AML-193 (cell line): ENCODE results near the gene WWOX.

Experiments used
- DNase-seq, 2 experiments: peaks; one replicate each; lab custom pipeline; 2025; lab: John Stamatoyannopoulos, UW

Gene WWOX

GRCh38 chr16:78530283-78530682 lies 430.8 kb downstream of the WWOX start:
- DNase-seq: no peak

- DNase-seq: no peak
These were observed 435.6 kb downstream of the WWOX start for GRCh38 chr16:78535098-78535497.

- no peak for DNase-seq
These were observed 438.1 kb downstream of the WWOX start for GRCh38 chr16:78537511-78537910.

DNA sequence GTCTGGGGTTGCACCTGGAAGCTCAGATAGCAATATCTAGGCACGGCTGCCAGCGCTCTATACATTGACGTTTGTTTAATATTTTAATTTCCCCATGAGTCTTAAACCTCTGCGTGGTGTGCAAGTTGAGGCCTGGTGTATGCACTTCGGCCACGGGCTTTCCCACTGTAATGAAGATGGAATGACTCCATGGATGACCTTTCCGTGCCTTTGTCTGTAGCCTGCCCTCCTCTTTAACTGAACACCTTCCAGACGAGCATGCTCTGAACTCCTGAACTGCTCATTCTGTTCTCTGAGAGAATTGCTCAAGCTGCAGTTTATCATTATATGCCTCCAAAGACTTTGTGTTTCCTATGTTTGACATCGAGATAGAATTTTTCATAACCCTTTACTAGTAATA lies 438.8 kb downstream of the WWOX start:
- no peak for DNase-seq

DNA sequence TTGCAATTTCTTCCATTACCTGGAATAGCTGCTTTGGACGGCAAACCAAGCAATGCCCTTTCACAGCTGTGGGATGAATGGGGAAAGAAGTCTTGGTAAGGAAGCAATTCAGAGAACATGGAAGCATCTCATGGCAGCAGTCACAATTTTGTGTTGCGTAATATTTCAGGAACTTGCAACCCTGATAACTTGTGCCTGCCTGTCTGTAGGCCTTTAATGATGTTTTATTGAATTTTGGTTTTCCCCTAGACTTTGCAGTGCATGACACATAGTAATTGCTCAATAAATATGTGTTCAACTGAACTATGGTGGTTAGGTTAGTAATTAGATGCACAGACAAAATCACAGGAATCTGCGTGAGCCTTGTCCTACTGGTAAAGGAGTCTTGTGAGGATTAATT lies 439.5 kb downstream of the WWOX start:
- DNase-seq: peak; percentile 8 to 21

DNA sequence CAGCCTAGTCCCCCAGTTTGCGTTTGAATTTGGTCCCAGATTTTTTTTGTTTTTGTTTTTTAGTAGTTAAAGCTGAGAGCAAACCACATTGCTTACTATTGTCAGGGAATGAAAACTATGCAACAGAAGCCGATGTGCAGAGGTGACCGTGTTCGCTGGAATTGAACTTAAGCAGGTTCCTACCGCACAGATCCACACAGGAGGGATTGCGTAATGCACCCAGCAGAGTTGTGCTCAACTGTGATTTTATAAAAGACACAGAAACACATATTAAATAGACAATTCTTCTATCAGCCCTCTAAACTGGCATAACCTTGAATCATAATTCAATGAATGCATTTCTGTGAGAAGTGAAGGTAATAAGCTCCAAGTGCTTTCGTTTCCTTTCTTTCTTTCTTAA lies 443.0 kb downstream of the WWOX start:
- no peak for DNase-seq

- no peak for DNase-seq
These were observed 443.6 kb downstream of the WWOX start for GRCh38 chr16:78543023-78543422.

GRCh38 chr16:78549366-78549765 lies 449.9 kb downstream of the WWOX start:
- DNase-seq: no peak

DNA sequence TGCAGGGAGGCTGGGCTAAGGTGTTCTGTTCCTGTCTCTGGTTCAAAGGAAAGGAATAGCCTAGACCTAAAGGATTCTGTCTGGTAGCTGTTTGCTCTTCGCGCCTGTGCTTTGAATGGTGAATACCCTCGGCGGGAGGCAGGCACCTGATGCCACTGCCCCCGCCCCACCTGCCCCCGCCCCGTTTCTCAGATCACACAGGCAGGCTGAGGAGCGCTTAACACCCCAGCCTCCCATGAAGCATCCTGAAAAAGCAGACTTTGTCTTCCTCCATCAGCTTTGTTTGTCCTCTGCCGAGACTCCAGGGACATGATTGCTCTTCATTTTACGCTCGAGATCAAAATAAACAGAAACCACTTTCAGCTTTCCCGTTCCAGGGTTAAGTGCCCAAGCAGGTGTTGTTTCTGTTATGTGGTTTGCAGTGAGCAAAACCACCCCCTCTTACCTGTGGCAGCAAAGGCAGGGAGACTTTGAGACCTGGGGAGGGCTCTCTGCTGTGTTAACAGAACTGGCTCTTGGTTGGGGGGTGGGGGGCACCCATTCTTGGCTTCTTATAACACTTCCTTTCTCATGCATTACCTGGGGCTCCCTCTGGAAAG lies 452.1 kb downstream of the WWOX start:
- DNase-seq: no peak

GRCh38 chr16:78552106-78552675 lies 452.7 kb downstream of the WWOX start:
- DNase-seq: no peak

DNA sequence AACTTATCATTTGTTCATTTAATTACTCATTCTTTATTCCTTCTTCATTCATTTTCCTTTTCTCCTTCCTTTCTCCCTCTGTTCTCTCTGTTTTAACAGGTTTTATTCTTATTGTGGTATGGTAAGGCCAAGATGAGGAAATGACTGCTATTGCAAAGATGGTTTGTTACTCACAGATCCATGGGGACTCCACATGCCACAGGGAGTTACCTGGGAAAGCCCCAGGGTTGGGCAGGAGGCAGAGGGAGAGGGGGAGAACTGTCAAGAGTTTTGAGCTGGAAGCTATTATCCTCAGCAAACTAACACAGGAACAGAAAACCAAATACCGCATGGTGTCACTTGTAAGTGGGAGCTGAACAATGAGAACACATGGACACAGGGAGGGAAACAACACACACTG lies 453.3 kb downstream of the WWOX start:
- no peak for DNase-seq

DNA sequence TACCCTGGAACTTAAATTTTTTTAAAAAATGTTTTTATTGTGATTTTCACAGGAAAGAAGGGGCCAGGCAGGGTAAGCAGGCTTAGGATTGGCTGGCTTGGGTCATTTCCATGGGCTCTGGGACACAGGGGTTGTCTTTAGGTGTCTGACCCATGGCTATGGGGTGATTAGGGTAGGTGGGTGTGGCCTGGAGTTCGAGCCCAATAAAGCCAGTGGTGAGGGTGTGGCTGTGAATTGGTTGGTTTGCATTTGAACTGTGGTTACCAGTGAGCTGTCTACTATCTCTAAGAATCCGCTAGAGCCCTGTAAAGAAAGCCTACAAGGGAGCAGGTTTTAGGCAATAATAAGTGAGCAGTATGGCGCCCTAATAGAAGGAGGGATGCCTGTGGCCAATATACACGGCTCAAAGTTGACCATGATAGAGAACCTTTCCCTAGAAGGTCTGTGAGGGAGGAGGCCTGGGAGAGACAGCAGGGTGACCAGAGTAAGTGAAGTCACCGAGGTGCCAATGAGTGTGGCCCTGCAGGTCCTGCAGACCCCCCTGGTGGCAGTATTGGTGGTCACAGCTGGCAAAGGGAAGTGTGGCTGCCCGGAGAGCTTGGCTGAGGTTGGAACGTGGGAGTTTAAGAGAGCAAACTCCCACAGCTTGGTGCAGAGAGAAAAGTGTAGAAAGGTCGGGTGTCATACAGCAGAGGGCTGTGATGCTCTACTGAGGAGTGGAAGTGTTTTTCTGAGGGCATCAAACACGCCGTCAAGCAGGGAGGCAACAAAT lies 454.0 kb downstream of the WWOX start:
- no peak for DNase-seq

DNA sequence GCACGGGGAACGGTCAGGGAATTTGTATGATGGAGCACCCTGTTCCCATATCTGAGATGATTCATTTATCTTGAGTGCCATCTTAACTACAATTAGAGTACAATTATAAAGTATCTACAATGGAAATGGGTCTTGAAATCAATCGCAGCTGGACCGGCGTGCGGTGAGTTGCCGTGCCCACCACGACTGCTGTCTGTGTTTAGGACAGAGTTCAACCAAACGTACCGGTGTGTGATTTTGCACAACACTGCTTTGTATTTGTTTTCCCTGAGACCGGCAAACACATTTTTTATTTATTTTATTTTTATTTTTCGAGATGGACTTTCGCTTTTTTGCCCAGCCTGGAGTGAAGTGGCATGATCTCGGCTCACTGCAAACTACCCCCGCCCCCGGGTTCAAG lies 457.0 kb downstream of the WWOX start:
- no peak for DNase-seq

DNA sequence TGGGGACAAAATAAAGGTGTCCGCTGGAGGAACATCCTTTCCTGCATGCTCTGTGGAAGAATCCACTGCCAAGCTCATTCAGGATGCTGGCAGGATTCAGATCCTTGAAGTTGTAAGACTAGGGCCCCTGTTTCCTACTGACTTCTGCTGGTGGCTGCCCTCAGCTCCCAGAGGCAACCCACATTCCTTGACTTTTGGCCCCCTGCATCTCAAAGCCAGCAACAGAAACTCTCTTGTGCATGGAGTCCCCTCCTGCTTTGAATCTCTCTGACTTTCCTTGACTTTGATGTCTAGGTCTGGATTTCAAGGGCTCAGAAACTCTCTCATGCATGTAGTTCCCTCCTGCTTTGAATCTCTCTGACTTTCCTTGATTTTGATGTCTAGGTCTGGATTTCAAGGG lies 461.5 kb downstream of the WWOX start:
- no peak for DNase-seq

GRCh38 chr16:78562111-78562510 lies 462.7 kb downstream of the WWOX start:
- no peak for DNase-seq

DNA sequence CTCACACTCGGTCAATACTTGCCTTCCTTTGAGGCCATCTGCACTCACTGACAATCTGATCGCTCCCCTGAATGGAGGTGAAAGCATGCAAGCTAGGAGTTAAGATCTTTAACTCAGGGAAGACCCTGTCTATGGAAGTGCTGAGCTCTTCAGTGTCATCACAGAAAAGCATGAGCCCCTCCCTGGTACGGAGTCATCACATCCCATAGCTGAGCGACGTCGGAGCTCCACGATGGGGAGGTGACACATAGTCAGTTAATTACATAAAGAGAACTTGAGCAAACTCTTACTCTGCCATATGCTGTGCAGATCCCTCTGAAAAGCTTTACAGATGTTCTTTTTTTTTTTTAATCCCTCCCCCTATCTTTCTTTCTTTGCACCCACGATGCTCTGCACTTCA lies 463.2 kb downstream of the WWOX start:
- DNase-seq: no peak

DNA sequence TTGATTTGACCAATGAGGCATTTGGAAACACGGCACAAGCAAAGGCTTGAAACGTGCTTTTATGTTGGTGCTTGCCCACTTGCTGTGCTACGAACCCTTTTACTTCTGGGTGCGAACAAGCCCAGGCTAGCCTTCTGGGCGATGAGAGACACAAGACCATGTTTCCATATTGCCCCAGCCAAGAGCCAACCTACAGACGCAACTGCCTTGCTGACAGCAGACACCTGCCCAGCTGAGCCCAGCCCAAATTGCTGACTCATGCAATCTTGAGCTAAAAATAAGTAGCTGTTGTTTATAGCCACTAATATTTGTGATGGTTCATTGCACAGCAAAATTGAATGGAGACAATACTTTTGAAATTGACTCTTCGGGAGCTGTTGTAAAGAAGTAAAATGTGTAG lies 464.5 kb downstream of the WWOX start:
- no peak for DNase-seq

DNA sequence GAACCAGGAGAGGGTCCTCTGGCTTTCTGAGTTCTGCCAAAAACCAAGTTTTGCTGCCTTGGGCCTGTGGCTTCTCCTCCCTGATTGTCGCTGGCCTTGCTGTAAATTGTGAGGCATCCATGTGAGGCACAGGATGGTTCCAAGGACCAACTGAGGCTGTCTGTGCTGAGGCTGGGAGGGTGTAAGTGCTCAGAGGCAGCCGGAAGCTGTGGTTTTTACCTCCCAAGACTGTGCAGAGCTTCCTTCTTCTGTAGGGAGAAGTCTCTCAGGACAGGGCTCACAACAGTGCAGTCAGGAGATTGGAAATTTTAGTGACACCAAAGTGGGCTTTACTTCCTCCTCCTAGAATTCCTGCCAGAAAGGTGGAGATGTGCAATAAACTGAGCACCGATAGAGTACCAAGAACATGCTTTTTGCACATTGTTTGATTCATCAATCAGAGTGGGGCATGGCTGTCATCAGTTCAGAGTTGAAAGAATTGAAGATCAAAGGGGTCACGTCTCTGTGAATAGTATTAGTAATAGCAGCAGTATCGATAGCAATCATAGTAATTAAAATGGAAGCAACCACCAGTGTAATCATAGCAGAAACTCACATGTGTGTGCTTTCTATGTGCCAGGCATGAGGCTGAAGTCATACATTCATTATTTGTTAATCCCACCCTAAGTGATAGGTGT lies 467.1 kb downstream of the WWOX start:
- DNase-seq: no peak

- no peak for DNase-seq
These were observed 471.1 kb downstream of the WWOX start for GRCh38 chr16:78570399-78571141.

DNA sequence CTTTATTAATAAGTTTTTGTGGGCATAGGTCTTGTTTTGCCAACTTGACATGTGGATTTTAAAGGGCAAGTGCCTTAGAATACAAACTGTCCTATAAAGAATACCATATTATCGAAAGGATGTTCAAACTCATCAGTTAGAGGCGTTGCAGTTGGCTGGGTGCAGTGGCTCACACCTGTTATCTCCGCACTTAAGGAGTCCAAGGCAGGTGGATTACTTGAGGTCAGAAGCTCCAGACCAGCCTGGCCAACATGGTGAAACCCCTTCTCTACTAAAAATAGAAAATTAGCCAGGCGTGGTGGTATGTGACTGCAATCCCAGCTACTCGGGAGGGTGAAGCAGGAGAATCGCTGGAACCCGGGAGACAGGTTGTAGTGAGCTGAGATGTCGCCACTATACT lies 472.0 kb downstream of the WWOX start:
- no peak for DNase-seq

DNA sequence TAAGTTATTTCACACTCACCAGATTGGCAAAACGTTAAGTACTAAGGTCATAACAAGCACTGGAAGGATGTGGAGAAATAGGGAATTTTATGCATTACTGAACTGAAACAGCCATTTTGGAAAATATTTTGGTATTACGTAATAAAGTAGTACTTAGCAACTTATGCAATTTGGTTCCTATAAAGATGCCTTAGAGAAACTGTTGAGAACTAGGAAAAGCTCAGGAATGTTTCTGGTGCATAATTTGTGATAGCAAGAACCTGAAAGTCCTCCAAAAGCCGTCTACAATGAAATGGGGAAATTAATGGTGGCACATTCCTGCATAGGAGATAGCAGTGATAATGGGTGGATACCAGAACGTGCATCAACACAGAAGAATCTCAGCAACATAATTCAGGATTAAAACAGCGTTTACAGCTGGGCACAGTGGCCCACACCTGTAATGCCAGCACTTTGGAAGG lies 472.5 kb downstream of the WWOX start:
- no peak for DNase-seq

GRCh38 chr16:78574571-78574970 lies 475.1 kb downstream of the WWOX start:
- DNase-seq: no peak
